UCSD-AML1 (cell line): ENCODE data around the gene CCL13.

Source experiments
- DNase-seq: peaks from one replicate; lab custom pipeline; 2025; ENCODE audit not compliant: unreplicated experiment; lab: John Stamatoyannopoulos, UW

The CCL13 gene

DNA sequence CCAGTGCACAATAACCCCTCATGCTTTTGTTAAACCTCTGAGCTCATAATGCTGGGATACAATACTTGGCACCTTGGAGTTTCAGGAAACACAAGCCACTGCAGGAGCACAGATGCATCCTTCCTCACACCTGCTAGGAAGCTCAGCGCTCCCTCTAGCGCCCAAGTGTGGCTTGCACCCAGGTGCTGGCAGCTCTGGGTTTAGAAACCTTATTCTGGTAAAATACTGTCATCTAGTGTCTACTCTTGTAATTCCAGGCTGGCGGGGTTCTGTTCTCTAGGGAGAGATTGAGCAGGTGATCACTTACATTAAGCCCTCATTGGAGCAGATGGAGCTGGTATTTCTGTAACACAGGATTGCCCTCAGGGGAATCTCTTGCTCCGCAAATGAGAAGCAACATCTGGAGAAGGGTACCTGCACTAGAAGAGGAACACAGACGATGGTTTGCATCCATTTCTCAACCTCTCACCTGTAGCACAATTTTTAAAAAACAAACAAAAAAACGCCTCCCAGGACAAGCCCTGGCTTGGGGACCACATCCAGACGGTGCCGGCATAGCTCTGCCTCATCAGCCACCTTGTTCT, 5.3 kb downstream of the CCL13 start:
- peak; percentile 82 for DNase-seq

DNA sequence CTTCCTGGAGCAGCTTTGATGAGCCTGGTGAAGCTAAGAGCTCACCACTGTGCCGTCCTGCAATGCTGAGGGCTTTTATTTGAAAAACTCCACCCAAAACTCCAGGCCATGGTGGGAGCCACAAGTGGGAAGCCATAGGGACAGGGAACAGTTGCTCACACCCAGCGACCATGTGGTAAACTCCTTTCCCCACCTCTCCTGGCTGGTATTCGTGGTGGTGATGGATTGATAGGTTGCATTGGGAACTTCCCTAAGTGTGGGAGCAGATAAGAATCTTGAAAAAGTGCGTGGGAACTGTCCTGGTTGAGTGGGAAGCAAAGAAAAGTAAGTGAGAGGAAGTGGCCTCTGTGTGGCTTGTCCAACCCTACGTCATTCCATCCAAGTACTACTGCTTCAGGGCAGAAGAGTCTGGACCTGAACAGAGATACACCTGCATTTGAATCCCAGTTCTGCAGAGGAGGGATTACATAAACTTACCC, 6.9 kb downstream of the CCL13 start, which contains the start of gene CCL1:
Gene CCL1, minus strand, starts transcription at position 51 of the 479 bp plus-strand sequence. CDS start 72 bp downstream, outside the sequence.
- no peak for DNase-seq

DNA sequence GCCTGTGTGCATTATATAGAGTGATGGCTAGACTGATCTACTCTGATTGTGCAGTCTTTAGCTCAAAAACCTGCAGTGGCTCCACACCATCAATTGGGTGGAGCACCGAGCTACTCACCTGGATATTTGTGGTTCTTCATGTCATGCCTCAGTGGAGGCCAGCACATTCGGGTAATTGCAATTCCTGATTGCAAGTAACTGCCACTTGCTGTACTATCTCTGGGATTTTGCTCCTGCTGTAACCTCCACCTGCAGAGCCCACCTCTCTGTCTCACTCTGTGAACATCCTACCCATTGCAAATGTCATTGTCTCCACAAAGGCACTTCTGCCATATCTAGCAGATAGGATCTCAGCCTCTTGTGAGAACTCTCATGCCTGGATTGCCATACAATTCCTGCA, 8.5 kb downstream of the CCL13 start:
- no peak for DNase-seq

DNA sequence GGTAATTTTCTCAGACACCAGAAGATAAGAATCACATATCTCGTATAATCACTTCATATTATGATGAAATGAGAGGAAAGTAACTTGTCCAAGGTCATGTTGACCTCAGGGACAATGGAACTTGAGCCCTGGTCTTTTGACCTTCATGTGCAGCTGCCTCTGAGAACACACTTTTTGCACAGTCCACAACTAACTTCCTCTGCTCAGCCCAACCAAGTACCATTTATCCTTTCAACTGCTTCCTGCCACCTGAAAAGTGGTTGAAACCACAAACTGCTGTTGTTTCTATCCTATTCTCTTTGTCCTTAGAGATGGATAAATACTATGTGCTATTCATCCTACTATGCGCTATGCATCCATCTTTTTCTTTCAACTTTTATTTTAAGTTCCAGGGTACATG, 9.1 kb downstream of the CCL13 start:
- no peak for DNase-seq

DNA sequence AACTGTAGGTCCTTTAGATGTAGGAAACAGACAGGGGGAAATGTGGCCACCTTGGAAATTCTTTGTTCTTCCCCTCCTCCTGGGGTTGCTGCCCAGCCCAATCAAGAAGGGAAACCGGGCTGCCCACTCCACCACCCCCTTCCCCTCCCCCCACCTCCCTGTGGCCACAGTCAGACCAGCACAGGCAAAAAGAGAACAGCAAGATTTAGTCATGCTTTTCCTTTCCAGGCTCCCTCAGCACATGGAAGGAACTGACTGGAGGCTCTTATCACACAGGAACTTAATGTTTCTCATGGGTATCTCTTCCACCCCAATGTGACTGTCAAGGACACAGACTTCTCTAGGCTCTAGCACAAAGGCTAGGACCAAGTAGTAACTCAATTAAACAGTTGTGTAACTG, 9.7 kb downstream of the CCL13 start:
- peak; percentile 48 for DNase-seq

DNA sequence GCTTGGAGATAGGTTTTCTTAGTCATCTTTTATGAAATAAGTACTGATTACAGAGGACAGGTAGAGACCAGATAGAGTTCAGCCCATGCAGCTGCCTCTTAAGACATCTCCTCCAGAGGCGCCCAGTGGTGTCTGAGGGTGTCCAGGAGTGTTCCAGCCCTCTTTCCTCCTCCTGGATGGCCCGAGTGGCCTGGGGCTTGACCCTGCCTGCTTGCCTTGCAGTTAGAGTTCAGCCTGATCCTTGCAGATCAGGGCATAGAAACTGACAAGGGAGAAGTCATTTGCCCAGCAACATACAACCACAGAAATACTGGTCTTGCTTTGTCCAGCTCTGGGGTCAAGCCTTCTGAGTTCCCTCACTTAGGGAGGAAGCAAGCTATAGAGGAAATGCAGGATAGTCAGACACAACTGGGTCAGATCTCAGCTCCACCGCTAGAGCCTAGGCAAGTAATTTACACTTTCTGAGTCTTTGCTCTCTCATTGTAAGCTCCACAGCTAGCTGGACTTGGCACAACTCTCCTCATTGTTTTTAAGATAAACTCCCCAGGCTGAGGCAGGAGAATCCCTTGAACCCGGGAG, 10.3 kb downstream of the CCL13 start:
- no peak for DNase-seq

DNA sequence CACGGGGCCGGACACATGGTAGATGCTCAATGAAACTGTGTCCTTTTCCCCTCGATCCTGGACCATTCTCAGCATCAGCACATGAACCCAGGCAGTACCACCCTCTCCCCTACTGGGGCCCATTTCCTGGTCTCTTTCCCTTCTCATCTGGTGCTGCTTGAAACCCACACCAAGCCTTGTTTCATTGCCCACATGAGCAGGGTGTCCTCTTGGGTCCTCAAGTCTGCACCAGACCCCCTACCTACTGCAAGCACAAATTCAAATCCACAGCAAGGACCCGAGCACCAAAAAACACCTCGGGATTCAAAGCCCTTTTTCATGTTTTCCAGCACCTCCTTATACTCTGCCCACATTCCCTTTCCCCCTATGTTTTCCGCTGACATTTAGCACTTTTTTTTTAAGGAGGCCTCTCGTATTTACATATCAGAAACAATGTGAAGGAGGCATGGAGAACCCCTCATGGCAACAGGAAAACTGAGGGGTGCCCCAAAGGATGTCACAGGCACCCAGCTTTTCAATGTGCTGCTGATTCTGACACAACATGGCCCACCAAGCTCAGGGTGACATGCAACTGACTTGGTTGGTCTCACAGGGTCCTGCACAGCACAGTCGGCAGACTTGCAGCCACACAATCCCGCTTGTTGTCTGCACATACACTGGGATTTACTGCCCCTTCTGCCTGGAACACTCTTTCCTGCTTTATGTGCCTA, 11.4 kb downstream of the CCL13 start:
- no peak for DNase-seq

DNA sequence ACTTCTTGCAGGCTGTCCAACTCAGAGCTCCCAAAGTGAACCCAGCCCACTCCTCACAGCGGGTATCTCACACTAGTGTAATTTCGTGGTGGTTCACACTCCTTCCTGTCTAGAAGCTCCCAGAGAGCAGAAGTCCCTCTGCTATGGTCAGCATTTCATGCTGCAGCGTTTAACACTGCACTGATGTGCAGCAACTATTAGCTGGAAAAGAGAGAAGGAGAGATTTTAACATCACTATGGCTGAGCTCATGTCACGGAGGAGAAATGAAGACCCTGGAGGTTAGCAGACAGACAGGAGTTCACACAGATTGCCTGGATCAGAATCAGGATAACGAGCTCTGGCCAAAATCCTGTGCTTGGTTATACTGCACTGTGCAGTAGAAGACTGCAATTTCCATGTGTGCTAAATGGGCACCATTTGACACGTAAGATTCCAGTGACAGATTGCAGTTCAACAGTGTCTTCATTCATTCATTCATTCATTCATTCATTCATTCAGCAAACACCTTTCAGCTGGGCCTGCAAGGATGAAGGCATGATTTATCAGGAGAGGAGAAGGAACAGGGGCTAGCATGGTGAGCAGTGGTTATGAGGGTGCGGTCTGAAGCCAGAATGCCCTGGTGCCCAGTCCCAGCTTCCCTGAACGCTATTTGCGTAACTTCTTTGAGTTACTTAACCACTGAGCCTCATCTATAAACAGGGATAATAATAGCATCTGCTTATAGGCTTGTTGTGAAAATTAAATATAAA, 12.1 kb downstream of the CCL13 start:
- DNase-seq = no peak

DNA sequence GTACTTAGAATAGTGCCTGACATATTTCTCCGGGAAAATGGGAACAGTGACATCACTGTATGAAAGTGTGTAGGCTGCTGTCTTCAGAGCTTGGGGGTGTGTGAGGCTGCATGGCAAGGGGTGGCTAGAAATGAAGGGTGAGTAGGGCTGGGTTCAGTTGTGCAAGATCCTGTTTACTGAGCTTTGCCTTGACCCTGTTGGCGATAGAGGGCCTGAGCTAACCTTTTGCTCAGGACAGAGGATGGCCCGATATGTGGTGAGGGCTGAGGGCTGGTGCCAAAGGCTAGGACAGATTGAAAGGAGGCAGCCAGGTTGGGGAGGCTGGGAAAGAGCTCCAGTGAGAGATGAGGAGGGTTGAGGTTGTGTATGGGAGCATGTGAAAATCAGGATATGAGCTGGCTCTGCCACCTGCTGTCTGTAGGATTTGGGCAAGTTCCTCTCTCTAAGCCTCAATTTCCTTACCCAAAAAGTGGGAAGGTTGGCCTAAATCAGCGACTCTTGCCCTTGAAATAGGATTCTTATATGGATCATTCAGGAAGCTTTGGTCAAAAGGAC, 12.7 kb downstream of the CCL13 start:
- DNase-seq = no peak

DNA sequence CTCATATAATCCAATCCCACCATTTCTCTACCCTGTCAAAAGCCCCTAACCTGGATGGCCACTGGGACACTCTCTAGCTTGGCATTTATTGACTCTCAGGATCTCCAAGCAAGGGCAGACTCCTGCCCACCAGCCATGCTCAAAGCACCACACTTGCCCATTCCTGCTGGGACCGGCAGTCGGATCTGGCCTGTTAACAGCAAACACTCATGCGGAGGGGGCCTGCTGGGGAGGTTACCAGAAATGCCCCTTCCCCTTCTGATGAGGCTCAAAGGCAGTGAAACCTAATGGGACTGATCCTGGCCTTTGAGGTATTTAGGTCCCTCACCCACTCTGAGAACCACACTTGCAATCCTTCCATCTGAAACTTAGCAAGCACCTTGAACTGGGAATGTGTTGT, 13.3 kb downstream of the CCL13 start:
- DNase-seq = no peak

DNA sequence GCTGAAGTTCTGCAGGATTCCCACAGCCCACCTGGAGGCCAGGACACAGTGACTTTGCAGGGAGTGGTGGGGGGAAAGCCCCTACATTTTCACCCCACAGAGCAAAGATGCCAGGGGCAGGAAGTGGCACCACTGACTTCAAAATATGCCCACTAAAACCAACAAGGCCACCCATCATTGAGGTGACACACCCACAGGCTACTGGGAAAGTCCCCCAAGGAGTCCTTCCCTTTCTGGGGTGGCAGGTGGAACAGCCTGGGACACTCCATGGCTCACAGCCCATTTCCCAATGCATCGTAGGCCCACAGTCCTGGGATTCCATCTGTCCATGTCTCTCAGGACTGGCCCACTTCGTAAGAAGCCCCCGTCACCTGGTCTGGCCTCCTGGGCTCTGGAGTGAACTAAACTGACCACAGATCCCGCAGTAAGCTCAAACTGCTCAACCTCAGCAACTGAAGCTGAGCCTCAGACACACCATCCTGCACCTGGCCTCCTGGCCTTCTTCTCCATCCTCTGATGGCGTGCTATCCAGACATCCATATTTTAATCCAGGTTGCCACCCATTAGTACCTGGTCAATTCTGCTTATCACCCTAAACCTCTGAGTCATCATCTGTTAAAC, 14.2 kb downstream of the CCL13 start:
- no peak for DNase-seq

DNA sequence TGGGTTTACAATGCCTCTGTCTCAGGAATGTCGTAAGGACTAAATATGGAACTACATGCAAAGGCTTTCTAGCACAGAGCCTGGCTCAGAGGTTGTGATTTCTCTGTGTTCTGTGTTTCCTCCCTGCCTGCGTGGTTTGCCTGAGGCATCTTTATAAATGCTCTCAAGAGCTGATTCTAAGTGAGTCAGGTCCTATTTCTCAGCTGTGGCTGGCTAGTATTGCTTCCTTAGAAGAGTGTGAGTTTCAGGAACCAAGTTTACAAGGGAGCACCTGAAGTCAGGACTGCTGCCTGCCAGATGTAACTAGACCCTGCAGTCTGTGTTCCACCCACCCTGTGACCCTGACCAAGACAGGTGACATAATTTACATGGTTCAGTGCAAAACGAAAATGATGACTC, 14.7 kb downstream of the CCL13 start:
- no peak for DNase-seq

DNA sequence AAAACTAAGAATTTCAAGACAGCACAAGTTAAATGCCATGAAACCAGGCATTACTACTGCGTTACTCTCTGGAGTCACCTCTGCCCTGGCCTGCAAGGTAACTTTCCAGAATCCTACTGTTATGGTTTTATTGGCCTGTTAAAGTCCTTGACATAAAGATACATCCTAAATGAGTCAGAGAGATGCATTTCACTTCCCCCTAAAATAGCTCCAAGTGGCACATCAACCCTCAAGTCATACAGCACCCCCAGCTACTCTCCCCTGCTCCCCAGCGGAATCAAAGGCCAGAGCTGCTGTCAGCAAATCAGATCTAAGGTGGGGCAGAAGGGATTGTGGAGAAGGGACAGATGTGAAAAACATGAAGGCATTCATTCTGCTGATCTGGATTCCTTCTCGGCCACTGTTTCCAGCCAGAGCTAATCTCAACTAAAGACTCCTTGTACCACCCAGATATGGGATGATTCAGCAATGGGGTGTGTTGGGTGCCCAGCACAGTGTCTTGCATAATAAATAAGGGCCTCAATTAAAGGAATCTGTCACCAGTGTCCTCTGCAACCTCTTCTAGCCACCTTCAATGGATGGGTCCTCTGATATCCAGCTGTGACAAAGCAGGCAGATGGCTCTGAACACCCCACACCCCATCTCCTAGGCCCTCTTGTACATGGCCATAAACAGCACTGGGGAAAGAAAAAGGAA, 15.3 kb downstream of the CCL13 start:
- no peak for DNase-seq

DNA sequence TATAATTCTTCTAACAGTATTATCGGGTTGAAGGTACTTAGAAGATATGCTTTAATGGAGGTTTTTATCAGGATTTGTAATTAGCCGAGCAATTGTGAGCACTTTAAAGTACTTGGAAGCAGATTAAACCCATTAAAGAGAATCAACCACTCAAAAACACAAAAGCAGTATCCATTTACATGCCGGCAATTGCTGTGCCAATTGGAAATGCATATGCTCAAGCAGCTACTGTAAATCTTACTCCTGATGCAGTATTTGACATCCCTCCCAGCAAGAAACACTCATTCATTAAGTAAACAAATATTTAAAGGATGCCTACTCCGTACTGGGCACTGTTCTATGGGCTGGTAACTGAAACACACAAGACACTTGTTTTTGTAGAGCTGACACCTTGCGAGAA, 18.2 kb downstream of the CCL13 start:
- DNase-seq = no peak

DNA sequence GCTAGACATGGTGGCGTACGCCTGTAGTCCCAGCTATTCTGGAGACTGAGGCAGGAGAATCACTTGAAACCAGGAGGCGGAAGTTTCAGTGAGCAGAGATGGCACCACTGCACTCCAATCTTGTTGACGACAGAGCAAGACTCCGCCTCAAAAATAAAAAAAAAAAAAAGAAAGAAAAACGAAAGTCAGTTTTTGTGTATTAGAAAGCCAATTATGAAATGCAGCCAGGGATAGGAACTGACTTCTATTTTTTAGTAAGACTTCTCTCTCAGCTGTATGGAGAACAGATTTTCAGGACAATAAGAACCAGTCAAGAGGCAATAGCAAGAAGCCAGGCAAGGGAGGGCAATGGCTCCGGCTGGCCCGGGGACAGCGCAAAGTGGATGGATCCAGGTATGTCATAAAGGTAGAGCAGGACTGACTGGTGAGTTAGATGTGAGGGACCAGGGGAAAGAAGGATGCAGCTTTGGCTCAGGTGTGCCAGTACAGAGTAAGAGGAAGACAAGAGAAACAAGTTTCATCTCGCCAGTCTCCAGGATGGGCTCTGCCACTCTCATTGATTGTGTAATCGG, 19.2 kb downstream of the CCL13 start:
- no peak for DNase-seq

DNA sequence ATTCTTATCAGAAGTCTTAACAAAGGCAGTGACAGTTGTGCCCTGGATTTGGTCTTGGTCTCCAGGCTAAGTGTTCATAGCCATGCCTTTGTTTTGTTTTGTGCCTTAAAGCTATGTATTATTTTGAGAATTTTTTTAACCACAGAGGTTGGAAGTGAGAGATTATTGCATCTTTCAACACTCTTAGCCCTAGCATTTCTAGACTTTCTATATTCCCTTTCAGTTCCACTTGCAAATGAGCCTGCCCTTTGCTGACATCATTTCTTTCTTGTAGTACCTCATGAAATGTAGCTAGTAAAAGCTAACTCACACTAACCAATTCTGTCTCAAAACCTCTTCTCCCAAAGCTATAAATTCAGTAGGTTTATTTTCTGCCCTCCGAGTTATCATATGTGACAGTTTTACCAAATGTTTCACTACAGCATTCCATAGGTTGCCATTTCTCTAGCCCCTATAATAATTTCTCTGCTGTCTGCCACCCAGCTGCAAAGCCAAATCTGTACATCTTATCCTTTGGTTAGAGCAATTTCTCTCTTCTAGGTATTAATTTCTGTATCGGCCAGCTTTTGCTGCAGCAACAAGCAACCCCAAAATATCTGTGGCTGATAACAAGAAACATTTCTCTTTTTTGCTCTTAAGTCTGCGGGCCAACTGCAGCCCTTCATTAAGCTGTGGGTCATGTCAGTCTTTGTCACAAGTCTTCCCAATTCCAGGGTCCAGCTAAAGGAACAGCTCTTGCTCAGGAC, 21.0 kb downstream of the CCL13 start:
- no peak for DNase-seq

DNA sequence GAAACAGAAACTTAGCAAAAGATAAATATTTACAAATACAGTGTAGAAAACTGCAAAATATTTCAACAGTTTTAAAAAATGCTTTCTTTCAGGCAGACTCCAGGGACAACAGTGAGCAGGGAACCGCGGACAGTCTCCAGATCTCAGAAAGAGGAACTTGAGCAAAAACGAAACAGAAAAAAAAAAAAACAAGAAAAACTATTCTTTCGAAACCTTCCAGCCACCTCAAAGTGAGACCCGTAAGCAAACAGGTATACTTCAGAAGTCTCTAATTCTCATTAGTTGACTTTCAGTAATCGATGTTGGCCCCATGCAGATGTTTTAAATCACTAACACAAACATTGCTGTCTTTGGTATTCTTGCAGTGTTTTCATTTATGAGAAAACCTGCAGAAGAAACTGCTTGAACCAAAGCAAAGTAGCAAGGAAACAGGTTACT, 22.4 kb downstream of the CCL13 start:
- peak; percentile 22 for DNase-seq

DNA sequence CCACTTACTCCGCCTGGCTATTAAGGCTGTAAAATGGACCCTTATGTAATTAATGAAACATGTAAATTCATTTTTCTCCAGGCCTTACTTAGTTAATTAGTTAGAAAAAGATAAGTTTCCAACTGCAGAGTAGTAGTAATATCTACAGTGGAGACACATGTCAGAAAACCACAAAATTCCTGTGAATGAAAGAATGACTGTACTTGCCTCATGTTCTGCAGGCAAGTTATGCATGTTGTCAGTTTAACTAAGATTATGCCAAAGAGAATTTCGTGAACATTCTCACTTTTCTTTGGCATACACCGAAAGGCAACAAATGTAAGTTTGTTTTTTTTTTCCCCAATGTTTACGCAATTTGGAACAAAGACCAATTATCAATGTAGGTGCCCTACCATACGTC, 23.6 kb downstream of the CCL13 start:
- no peak for DNase-seq

DNA sequence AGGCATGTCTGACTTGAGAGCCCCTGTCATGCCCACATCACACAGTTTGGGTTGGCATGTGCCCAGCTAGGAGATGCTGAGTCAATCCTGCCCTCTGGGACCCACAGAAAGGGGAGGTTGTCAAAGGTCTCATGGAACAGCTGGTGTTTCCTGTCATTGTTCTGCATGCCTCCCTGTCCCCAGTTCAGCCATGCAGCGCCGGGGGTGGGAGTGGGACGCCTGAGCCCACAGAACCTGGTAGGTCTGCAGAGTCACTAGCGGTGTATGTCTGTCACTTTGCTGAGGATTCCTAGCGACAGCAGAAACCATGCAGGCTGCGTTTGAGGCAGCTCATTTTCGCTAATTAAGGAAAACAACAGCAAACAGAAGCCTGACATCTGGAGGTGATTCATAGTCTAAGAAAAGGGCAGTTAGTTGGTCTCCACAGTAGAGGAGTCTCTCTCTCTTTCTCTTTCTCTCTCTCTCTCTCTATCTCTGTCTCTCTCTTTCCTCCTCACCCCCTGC, 26.4 kb downstream of the CCL13 start:
- peak; percentile 75 for DNase-seq
